Fibroblast of skin of right quadriceps (primary cell): ENCODE results near the gene PEX10.
A peak's percentile ranks its signal among the peaks of the same experiment; 100 is the strongest.

Experiments used
- DNase-seq: peaks from one replicate; pipeline ENCODE4 v3.0.0-alpha.2; 2013

PEX10 gene

DNA sequence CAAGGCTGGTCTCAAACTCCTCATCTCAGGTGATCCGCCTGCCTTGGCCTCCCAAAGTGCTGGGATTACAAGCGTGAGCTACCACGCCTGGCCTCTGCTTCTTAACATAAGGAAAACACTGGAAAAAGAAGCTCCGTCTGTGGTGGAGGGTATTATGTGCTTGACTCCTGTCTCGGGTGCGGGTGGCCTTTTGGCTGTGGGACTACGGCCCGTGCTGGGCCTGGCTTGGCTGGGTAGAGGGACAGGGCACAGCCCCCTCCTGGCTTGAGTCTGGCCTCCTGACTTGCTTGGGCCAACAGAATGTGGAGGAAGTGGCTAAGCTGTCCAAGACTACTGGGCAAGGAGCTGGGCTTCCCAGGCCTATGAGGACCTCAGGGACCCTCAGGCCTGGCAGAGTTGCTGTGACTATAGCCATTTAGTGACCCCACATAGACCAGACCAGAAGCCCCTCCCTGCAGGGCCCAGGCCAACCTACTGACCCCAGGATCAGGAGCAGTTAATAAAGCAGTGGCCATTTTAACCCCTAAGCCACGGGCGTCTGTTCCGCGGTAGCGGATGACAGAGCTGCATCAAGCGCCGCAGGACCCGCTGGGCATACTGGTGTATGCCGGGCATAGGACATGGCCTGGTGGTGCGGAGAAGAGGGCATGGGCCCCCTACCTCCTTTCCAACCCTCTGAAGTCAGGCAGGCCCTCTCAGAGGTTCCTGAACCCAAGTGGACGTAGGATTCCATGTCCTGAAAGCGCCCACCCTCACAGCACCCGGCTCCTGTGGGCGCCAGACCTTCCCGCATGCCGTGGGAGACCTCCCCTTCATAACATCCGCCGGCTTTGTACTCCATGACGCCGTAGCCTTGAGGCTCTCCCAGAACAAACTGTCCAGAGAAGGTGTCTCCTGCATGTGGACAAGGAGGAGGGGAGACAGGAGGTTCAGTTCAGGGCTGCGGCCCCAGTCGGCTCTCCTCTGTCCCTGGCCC lies 25.4 kb downstream of the PEX10 start:
- no peak for DNase-seq

DNA sequence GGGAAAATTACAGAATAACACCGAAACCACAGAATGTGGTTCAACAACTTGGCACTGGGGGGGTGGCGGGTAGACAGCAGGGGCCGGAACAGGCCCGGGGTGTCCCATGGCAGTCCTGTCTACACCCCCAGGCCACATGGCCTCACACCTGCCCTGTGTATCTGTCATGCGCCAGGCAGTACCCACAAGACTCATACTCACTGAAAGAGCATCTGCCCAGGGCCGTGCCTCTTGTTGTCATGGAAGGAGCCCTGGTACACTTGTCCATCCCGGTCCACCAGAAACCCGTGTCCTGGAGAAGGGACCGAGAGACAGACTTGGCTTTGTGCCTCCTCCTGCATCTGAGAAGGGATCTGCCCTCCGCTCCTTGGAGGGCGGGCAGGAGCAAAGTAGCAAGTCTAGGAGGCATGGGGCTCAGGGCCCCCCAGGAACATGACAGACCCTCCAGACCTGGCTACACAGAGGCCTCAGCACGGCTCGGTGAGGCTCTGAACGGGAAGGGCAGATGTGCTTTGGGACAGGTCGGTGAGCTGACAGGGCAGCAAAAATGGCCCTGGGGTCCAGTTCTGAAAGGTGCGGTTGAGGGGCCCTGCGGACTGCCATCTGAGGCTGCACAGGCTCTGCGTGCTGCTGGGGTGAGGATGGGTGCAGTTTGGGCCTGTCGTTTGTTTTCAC lies 26.6 kb downstream of the PEX10 start:
- no peak for DNase-seq

DNA sequence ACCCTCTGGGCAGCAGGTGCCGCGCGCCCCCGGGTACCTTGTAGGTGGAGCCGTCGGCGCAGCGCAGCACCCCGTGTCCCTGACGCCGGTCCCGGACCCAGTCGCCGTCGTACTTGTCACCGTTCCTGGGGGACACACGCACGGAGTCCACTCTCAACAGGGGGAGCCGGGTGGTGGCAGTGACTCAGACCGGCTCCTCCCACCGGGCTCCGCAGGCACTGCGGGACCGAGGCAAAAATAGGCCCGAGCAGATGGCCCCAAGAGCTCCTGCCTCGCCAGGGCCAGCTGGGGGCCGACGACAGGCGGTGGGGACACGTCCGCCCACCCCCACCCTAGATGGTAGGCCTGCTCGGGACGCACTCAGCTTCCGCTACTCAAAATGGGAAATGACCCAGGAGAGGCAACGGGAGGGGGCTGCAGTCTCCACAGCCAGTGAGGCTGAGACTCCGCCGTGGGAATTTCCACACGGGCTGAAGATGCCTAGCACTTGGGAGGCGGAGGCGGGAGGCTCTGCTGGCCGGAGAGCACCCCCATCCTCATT lies 27.4 kb downstream of the PEX10 start:
- no peak for DNase-seq

DNA sequence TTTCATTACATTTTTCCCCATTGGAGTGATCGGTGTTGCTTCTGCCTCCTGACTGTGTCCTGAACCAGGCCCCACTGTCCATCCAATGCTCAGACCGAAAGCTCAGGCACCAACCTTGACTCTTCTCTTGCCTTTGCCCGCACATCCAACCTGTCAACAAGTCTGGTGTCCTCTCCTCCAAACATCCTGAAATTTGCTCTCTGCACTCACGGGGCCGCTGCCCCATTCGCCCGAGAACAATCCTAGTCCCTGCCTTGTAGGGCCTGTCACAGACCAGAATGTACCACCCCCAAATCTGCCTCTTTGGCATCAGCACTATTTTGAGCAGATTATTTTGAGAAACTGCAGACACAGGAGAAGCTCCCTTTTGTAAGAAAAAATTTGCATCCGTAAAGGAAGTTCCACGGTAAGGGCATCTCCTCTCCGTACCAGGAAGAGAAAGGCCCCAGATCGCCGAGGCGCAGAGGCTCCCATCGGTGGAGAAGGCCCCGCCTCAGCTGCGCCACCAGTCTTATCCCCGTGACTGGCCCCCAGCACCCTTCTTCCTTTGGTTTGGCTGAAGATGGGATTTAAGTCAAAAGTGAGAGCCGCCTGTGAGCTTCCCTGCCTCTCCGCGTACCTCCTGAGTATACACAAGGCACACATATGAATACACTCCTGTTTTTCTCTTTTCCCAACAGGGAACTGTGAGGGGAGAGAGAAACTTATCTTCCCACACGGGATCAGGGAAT lies 28.1 kb downstream of the PEX10 start:
- DNase-seq, result no peak

DNA sequence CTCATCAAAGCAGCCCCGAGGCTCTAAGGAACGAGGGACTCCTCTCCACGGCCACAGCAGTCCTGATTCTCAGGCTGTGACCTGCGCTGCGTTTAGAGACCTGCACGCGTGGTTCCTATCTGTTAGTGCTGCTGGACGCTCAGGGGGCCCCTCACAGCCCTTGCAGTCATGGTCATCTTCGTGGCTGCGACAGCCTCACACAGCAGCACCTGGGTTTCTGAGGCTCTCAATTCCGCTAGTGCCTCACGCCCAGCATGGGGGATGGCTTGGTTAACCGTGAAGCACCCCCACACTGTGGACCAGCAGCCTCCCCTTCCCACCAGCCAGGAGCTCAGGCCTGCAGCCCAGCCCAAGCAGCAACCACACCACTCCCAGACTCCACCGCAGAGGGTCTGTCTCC lies 28.8 kb downstream of the PEX10 start:
- no peak for DNase-seq

DNA sequence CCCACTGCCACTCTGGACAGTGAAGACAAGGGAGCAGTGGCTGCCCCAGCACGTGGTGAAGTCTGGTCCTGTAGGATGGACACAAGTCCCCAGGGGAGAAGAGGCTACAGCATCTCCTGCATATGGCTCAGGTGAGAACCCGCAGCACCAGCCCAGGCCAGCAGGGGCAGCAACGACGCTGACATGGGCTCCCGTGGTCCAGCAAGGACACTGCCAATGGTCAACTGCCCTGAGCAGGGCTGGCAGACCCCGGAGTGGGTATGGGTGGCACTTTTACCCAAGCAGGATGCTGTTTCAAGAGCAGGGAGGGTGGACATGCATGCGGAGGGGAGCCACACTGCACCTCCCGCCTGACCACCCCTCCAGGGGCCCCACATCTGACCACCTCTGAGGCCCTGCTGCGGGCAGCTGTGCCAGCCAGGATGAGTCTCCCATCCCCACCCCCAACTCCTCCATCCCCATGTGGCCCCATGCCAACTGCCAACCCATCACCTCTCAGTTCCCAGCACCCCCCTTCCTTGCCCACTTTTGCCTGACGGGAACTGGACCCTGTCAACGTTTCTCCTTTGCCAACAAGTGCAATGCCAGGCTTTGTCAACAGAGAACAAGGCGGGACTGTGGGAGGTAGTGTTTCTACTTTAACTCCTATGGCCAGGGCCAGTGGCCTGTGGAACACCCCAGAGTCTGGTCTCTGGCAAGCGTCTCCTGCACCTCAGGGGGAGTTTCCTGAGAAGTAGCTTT lies 29.6 kb downstream of the PEX10 start:
- peak; percentile 16 for DNase-seq

DNA sequence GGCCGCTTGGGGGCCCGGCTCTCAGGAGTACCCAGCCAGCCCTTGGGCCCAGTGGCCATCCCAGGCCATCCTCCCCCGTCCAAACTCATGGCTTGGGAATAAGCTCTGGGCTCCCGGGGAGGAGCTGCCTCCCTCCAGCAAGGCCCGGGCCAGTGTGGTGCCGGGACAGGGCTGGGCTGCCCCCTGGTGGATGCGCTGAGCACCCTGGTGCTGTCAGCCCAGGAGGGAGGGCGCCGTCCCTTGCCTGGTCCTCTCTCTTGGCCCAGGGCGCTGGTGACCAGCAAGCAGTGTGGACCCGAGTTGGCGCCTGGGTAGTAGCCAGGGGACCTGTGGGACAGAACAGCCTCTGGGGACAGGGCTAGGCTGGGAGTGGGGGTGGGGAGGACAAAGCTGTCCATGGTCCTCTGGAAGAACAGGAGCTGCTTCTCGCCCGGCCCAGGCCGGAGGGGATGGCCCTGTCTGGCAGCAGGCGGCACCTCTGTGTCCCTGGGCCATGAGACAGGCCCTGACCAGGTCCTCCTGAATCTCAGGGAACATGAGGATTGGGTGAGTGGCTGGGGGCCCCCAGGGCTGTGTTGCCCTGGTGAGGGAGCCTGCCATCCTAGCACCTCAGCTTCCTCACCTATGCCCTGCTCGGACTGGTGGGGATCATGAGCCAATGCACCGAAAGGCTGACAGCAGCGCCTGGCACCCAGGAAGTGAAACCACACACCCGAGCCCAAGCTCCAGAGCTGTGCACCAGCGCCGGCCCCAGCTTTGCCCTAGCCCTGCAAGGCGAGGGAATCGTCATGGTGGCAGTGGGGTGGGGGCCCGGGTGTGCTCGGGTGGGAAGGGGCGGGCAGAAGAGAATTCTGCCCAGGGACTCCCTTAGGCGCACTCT lies 30.4 kb downstream of the PEX10 start:
- peak; percentile 64 for DNase-seq

DNA sequence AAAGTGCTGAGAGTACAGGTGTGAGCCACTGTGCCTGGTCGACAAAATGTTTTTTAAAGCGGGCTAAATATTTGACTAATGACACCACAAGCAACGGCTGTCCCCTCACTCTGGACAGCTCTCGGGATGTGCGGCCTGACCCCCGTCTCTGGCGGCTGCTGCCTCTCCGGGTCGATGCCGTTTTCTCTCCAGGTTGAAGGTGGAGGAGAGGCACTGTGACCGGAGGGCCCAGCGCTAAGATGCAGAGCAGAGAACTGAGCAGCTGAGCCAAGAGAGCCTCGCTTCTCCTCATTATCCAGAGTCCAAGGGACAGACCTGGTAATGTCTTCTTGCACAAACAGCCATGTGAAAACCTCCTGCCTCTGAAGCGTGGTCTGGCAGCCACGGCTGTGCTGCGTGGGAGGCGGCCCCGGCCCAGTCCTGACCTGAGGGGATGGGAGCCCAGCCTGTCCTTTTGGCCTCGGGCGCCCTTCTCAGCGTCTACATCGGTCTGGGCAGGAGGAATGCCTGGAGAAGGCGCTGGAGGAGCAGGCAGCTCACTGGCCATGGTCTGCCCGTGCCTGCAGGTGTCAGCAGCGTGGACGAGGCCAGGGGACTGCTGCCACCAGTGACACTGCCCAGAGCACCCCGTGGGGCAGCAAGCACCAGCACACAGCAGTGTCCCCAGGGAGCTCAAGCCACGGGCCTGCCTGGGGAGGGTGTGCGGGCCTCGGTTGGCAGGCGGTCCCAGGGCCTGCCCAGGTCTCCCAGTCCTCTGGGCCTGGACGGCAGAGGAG lies 31.4 kb downstream of the PEX10 start:
- no peak for DNase-seq

DNA sequence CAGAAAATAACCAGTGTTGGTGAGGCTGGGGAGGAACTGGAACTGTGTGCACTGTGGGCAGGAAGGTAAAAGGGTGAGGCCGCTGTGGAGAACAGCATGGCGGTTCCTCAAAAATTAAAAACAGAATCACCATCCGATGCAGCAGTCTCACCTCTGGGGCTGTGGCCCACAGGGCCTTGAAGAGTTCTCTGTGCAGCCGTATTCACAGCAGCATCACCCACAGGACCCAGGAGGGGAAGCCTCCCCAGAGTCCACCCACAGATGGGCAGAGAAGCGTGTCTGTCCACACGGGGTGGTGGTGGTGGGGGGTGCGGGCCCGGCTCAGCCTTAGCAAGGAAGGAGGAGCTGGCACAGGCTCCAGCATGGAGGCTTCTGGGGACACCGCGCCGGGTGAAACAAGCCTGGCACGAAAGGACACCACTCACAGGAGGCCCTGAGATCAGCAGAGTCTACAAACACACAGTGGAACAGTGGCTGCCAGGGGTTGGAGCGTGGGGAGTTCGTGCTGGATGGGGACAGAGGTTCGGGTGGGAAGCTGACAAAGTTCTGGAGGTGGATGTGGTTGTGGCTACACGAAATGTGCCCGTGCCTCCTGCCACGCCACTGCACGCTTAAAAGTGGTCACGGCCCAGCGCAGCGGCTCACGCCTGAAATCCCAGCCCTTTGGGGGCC lies 32.5 kb downstream of the PEX10 start:
- no peak for DNase-seq

DNA sequence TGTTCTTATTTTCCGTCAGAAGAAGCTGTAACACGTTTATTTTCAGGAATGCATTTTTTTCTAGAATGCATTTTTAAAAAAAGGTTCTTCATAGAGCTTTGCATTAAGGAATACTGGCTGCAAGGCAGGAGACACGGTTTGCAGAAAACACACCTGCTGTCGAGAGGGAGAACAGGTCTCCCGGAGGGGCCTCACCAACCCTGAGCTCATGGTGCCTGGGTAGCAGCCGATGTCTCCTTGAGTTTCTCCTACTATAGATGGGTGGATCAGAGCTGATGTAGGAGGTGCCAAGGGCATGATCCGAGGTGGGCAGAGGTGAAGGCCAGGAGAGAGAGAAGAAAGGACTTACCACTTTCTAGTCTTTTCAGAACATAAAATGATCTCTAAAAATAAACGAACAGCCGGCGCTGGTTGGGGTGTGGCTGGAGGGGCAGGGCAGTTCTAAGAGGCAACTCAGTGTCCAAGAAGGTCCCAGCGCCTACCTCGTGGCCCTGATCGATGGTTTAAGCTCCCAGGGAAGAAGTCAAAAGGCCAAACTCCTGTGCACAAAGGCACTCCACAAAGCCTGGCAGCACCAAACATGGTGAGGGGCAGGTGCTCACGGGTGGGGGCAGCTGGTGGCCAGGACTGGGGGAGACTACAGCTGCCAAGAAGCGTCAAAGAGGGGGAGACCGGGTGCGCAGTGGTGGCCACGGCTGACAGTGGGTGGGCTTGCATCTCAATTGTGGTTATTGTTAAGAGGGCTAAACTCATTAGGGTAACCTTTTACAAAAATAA lies 33.2 kb downstream of the PEX10 start:
- no peak for DNase-seq

DNA sequence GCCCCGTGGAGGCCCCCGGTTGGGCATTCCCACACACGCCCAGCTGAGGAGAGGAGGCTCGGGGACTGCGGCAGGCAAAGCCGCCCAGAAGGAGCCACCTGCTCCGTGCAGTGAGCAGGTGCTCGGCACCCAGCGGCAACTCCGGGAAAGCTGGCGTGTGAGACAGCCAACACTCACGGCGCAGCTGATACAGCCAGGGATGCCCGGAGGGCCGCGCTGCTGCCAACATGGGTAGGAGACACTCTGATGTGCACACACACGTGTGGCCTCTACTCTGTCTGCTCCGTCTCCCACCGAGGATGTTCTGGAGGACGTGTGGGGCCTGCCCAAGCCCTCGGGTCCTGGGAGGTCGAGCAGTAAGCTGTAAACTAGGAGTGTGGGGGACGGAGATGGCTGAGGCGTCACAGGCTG lies 33.9 kb downstream of the PEX10 start:
- DNase-seq, result no peak

DNA sequence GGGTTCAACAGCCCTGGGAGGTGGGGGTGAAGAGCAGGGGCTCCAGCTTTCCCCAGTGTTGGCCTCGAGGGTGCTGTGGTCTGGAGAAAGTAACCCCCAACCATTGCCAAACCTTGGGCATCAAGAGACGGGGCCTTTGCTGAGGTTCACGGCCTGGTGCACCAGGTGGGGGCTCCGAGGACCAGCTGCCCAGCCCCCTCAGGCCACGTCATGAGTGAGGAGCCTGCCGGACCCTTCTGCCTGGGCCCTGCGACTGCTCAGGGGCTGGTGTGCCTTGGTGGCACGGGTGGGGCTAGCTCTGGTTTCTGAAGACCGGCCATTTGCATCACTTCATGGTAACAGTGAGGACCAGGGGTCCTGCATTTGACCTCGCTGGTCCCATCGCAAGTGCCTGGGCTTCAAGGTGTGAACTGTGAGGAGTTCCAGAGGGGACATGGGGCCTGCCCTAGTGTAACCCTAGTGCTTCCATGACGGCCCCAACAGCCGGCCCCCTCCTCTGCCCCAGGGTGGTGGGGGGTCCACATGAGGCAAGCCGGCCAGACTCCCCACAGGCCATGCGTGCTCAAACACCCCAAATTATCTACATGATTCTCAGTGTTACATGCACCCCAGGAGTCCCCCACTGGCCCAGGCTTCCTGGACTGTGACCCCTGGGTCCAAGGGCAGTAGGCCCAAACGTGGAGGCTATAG lies 34.5 kb downstream of the PEX10 start:
- DNase-seq, result no peak

DNA sequence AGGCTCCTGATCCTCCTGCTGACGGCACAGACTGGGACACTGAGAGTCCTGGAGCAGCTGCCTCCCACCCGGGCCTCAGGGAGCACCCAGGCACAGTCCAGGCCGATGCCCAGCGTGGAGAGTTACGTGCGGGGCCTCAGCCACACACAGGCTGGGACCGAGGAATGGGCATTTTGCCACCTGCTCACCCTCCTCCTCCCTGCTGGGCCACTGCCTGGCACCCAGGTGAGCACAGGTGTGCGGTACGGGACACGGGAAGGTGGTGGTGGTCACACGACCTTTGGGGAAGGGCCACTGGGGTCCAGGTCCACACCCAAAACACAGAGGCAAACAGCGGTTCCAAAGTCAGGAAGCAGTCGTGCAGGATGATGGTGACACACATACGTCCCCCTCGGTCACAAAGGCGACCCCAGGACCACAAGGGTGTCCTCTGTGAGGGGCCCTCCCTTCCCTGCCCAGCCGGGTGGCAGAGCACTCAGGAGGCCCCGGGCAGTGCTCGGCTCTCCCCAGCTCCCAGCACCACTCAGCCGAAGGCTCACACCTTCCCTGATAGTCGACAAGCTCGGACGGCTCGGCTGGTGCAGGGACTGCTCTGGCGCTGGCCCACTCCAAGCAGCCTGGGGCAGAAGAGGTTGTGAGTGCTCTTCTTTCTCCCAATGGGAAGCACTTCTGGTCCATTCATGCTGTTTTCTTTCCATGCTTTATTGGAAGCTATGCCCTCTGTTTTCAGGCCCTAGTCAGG lies 35.3 kb downstream of the PEX10 start:
- no peak for DNase-seq

DNA sequence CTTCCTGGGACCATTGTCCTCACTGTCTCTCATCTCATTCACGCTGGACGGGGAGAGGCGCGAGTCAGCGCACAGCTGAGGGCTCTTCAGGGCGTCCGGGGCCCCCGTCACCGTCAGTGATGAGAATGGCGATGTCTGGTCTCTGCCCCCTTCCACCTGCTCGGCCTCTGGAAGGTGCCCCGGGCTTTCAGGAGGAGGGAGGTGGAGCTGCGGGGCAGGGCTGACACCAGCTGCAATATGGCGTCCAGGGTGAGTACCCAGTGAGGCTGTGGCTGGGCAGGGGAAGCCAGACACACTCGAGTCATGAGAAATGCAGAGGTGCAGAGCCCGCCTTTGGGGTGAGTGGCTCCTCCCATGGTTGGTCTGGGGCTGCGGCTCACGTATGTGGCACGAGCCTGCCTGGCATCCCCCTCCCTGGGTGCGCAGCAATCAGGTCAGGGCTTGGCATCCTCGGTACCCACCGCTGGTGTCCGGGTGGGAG lies 36.1 kb downstream of the PEX10 start:
- no peak for DNase-seq

DNA sequence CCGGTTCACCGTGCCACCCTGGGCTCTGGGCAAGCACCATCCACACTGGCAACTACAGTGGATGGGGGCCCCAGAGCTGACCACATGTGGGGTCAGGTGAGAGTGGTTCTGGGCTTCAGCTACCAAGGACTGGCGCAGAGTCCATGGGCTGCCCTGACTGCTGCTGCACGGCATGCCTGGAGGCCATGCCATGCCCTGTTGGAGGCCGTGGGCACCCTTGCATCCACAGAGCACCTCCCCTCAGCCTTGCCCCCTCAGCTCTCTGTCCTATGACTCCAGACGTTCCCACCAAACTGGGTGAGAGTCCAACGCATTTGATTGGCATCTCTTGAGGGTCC lies 36.5 kb downstream of the PEX10 start:
- DNase-seq, result no peak

DNA sequence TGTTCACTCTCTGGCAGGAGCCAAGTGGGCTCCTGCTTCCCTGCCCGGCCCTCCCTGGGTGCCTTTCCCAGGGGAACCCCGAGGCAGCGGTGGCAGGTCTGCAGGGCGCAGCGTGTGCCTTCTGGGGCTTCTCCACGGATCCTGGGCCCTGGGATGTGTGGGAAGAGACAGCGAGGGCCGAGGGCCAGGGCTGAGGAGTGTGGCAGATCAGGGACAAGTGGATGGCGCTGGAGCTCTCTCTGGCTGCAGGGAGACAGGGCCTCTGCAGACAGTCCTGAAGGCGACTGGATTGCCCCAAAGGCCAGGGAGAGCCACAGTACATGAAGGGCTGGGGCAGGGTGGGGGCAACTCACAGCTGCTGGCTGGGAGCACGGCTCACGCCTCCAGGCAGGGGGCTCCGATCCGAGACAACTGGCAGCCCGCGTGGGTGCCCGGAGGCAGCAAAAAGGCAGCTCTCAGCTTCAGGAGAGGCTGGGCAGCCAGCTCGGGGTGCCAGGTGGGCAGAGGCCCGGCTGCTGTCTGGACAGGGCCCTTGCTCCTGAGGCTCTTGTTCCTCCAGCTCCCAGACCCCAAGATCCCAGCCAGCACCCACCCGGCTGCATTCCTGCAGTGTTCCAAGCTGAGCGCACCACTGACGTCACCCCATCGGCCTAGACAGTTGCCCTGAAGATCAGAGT lies 37.0 kb downstream of the PEX10 start:
- no peak for DNase-seq
